Heart left ventricle (tissue), 13 donors: ENCODE results near the gene LHX4.

Source experiments
- POLR2A ChIP-seq, 2 donors: fragments of 450-650 bp; IDR thresholded peaks; one replicate each; pipeline ENCODE4 v1.6.1; 2017; ENCODE audit warnings: antibody characterized with exemption in 2 of 2, mild to moderate bottlenecking in 2 of 2, moderate library complexity in 2 of 2
- TF ChIP-seq, protein P1 (sequence below), 12 donors: fragments of 200-600 bp; sonication (generic) in 4 of 12; IDR thresholded peaks; one replicate each; pipeline versions ENCODE4 v1.5.0 to v1.8.0; 2018 to 2022; ENCODE audit warnings: antibody characterized with exemption in 12 of 12, mild to moderate bottlenecking in 5 of 12
- donor health status: ischemic (EF 13 %, LVEDD 7.1; RV severe dilation, severe dysfunction).
- donor health status: DM: no; HTN: yes; CAD: no.
- donor health status: DM: no; HTN: no; CAD: no.
- donor health status: ischemic (EF 25% LVEDD 6.9; RV normal size, moderate dysfunction).
- donor health status: ischemic (EF 25% LVEDD 5.7; RV mildly dilated, moderate dysfunction).
- donor health status: ischemic (EF 35%, LVEDD 5.7; RV mildly dilated, moderate dysfunction).
- donor health status: nonischemic (EF 11% LVEDD 7.7; RV severe dilation, severe dysfunction).
- donor health status: DM: yes; HTN: yes; CAD: no.
- donor health status: PGD.
- donor health status: ischemic (EF 29% LVEDD 5.4; RV normal size, mild dysfunction).
- donor health status: nonischemic (EF 23%, LVEDD 6.1; RV moderate dilation, normal function).

DNA sequence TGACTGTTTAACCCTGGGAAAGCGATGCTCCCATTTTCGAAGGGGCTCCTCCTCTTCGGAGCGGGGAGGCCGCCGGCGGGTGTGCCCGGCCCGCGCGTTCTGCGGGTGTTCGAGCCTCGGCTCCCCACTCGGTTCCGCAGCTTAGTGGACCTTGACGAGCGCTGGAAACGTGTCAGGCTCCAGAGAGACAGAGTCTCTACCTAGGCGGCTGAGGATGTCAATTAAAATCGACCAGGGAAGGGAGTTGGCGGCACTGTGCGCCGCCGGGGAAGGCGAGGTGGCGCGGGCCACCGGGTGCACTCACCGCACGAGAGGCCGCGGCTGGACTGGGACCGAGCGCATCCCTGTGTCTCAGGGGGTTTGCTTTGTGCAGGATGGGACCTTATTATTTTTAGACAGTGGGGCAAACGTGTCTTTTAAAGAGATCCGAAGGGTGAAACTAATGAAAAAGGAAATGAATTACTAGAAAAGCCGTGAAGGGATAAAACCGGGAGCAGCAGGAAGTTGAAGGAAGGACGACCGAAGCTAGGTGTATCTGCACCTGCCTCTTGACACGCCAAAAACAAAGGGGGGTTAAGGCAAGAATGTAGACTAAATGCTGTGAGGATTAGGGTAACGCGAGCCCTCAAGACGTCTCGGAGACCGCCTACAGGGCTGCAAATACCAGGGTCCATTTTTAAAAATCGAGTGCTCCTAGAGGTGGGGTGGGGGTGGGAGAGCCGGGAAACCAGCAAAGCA is 5.6 kb downstream of the LHX4 start:
- TF ChIP-seq, protein P1, sequence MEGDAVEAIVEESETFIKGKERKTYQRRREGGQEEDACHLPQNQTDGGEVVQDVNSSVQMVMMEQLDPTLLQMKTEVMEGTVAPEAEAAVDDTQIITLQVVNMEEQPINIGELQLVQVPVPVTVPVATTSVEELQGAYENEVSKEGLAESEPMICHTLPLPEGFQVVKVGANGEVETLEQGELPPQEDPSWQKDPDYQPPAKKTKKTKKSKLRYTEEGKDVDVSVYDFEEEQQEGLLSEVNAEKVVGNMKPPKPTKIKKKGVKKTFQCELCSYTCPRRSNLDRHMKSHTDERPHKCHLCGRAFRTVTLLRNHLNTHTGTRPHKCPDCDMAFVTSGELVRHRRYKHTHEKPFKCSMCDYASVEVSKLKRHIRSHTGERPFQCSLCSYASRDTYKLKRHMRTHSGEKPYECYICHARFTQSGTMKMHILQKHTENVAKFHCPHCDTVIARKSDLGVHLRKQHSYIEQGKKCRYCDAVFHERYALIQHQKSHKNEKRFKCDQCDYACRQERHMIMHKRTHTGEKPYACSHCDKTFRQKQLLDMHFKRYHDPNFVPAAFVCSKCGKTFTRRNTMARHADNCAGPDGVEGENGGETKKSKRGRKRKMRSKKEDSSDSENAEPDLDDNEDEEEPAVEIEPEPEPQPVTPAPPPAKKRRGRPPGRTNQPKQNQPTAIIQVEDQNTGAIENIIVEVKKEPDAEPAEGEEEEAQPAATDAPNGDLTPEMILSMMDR (IDR thresholded peaks at IDR 0.05), result no peak
- TF ChIP-seq POLR2A (IDR thresholded peaks at IDR 0.05), result no peak
